Stimulated activated CD4-positive, alpha-beta T cell treated with anti-CD3 and anti-CD28 coated beads, TNF-alpha, amount 100 ng/mL, for 48 hours (primary cell): ENCODE measurements around the gene ALK.

ENCODE experiments used
- DNase-seq, 3 donors: peaks; one replicate each; pipeline ENCODE4 v3.0.0-alpha.2; 2020; ENCODE audit warnings: low read depth in 3 of 3

Gene ALK

DNA sequence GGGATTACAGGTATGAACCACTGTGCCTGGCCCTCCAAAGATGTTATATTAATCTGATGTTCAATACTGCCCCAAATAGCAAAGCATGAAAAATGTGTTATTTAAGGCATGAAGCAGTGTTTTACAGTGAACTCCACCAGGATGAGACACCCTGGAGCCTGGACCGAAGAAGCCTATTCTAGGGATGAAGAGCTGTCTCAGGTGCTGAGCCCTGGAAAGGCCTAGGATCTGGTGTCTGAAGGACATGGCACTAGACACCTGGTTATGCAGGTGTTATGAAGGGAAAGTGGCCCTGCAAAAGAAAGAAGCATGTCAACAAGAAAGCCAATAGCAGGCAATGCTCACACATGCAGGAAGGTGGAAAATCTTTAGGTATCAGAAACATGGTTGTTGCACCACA is 431.8 kb downstream of the ALK start:
- no peak for DNase-seq

DNA sequence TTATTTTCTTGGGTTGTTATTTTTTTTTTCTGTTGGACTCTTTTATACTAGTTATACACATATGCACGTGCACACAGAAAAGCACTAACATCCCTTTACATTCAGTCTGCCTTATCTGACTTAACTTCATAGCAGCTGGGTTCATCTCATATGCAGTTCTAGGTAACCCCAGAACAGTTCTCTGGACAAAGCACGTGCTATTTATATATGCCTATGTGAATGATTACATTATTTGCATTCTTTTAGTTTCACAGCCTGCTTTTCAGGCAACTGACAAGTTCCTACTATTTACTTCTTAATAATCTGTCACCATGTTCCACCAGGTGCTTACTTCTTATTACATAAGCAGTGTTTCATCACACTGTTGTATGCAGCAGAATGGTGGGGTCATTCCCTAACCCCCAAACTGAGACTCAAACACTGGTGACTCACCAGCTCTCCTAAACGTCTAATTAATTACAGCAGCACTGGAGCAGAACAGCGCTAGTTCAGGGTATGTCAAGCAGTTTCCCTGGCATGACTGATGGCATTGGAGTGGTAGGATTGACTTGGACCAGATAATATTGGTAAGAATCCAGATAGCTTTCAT is 433.3 kb downstream of the ALK start:
- DNase-seq: no peak

DNA sequence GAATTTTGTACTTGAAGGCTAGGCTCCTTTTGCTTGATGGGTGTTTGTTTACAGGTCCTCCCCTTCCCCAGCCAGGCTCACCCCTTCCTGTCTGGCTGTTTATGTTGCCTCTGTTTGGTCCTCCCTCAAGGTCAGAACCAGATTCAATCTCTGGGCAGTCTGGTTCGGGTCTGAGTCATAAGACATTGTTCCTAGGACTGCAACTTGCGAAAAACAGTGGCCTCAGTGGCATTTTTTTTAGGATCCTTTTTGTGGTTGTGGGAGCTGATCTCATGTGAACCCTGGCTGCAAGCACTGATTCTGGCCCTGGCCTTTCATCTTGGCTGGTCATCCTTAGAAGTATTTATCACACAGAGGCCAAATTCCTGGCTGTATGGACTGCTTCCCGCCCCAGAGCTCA is 435.8 kb downstream of the ALK start:
- no peak for DNase-seq

DNA sequence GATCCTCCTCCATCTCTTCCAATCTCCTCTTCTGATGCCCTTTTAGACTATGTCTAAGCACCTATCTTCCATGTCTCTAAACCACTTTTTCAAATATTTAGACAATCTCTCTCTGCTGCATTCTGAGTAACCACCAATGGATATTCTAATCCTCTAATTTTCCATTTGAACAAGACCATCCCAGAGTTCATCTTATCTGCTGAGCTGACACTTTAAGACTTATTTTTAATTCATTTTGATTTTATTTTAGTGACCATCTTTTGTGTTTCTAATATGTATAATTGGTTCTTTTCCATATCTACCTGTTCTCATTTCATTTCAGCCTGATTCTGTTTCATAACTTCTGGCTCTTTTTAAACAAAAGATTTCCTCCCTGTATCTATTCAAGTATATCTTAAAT is 436.3 kb downstream of the ALK start:
- DNase-seq: no peak

DNA sequence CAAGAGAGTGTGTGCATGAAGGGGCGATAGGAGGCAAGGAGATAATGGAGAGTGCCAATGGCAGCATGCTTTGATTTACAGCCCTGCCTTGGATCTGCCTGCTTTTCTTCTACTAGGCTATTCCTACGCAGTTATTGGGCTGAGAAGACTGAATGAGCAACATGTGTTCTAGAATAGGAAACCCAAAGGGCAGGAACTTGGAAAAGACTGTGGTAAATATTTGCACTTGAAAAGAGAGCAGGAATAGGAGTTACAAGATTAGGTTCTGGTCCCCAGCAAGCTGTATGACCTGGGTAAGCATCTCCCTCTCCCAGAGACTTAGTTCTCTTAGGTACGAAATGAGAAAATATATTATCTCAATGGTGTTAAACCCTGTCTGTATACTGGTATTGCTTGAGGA is 438.5 kb downstream of the ALK start:
- no peak for DNase-seq

DNA sequence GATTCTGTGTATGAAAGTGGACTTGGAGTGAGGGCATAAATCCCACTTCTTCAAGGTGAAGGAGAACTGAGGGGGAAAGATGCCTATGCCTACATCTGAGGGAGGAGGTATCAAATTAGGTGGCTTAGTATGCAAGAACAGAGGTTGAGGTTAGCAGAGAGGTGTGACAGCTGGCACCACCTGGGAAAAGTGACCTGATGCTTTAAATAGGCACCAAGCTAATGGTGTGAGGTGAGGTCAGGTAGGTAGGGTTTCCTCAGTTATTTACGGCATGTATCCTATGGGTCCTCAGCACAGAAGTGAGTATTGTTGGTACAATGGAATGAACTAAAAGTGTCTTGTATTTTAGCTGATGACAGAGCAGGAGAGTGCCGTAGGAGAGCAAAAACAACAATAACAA is 439.0 kb downstream of the ALK start:
- DNase-seq: no peak

DNA sequence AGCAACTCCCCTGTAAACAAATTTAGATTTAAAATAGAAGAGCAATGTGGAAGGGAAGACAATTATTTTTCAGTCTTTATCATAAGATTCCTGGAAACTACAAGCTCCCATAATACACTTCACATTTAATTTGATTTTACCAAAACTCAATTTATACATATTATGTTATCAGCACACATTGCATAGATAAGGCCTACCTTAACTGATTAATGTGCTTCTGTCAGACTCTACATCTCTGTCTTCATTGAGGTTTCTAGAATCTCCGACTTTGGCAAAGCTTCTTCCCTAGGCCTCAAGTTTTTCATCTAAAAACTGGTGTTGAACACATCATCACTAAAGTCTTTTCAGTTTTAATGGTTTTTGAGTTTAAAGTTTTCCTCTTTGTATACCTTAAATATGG is 440.1 kb downstream of the ALK start:
- no peak for DNase-seq

DNA sequence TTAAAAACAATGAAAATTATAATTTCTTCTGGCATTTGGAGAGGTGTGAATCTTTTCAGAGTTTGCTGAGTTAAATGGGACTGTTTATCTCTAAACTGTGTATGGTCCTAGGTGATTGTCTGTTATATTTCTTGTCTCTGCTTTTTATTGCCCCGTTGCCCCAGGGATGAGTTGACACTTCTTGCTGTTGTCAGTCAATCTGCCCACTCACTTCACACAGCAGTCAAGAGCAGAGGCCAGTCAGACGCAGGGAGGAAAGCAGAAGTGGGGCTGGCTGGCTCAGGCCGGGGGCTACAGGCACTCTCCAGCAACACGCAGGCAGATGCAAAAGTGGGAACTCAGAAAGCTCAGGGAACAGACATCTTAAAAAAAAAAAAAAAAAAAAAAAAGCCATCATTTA is 441.0 kb downstream of the ALK start:
- DNase-seq: no peak

DNA sequence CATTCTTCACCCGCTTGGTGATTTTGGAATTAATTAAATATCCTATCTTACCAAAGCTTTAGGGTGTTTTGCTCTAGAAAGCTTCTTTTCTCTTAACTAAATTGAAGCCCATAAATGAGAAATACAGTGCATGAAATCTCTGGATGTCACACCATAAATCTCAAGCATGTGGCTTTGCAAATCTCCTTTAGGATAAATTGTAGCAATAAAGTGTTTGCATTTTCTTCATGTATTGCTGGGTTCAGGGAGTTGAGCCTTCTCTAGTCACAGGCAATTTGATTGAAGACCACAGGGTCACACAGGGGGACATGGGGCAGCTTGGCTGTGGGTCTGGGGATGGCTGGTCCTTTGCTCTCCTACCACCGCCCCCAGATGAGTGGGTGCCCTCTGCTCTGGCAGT is 442.0 kb downstream of the ALK start:
- no peak for DNase-seq

DNA sequence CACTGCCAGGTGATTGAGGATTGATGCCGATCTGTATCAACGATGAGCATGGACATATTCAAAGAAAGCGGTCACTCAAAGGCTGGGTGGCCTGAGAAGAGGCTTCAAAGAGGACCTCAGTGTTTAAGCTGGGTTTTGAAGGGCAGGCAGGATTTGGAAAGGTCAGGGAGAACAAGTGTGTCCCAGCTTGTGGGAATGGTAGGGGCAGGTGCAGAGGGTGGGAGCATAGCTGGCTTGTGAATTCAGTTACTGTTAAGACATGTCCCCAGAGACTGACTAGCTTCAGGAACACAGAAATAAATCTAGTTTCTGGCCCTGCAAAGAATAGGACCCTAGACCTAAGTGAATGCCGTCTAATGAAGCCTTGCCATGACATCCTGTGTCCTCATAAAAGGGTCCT is 442.7 kb downstream of the ALK start:
- no peak for DNase-seq

DNA sequence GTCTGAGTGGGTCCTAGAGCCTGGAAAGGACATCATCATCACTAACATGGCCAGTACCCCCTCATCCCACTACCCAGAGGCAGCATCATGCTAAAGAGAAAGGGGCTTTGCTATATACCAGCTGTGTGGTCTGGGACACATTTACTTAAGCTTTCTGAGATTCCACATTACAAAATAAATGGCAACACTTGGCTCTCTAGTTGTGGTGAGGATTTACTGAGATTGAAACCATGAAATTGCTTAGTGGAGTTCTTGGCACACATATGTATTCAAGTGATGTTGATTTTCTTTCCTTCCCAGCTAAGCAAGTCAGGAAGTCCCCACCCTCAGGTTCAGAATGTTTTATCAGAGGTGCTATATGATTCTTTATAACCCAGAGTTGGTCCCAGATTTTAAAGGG is 444.2 kb downstream of the ALK start:
- DNase-seq: no peak

DNA sequence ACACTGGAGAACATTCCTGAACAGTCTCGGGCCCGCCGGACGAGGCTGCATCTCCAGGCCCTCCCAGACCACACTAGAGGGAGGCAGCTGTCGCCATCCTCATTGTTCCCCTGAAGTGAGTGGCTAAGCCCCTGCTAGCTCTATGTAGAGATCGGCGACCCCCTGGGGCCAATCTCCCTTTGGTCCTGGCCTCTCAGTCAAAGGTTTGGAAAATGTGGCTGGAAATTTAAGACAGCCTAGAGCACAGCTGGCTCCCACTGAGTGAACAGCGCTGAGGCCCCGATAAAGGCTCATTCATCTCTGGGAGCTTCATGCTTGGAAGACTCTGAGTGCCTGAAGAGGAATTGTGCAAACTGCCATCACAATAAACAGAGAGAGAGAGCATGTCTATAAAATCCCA is 445.9 kb downstream of the ALK start:
- DNase-seq: no peak

DNA sequence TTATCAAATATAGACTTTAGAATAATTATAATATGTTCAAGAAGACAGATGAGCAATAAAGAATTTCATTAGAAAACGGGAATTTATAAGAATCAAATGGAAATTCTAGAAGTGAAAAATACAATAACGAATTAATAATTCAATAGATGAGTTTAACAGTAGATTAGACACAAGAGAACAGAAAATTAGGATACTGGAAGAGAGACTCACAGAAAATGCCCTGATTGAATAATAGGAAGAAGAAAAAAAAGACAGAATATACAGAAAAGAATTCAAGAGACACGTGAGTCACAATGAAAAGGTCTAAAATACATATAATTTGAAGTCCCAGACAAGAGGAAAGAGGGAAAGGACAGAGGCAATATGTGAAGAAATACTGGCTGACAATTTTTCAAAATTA is 451.4 kb downstream of the ALK start:
- no peak for DNase-seq

DNA sequence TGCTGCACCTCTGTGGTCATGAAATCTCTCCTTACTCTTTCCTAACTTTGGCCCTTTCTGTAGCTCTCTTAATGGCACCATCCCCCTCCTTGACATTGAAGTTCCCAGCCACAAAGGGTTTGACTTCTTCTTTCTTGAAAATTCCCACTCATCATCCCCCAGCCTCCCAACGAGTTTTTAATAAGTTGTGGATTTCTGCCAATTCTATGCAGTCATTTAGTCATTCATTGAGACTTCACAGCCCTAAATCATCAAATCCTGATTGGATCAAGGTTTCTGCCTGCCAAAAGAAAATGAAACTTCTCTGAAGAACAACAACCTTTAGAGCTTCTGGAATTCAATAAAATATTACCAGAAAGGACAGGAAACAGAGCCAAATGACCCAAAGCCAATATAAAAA is 451.9 kb downstream of the ALK start:
- no peak for DNase-seq

DNA sequence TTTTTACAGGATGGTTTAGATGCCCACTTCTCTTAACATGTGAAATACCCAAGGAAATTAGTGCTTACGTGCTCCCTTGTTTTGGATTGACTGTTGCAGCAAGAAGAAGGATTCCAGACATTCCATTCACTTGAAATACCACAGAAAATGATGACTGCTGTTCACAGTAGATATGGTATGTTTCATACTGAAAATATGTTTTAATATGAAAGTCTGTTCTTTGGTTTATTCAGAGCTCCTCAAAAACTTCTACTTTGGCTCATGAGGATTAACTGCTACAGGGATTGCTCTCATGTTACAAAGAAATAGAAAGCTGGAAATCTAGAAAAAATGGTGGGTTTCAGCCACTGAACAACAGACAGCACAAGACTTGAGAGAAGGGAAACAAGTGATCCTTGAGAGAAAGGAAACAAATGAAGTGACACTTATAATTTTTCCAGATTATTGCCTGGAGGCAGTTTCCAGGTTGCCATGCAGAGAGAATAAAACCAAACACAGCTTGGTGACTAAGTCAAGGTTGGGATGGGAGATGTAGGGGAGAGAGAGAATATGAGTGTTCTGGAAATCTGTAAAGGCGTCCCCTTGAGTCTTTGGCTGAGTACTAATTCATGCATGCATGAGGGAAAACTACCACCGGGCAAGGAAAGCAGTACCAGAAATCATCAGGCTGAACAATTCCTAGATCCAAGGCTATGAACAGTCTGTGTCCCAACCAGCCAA is 458.0 kb downstream of the ALK start:
- no peak for DNase-seq

DNA sequence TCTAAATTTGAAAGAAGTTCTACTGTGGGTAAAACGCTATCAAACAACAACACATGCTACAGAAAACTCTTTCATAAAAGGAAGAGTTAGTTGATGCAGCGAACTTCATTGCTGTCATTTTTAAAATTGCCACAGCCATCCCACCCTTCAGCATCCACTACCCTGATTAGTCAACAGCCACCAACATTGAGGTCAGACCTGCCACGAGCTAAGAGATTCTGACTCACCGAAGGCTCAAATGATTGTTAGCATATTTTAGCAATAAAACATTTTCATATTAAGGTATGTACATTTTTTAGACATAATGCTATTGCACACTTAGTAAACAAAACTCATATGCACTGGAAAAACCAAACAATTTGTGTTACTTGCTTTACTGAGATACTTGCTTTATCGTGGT is 459.1 kb downstream of the ALK start:
- no peak for DNase-seq

DNA sequence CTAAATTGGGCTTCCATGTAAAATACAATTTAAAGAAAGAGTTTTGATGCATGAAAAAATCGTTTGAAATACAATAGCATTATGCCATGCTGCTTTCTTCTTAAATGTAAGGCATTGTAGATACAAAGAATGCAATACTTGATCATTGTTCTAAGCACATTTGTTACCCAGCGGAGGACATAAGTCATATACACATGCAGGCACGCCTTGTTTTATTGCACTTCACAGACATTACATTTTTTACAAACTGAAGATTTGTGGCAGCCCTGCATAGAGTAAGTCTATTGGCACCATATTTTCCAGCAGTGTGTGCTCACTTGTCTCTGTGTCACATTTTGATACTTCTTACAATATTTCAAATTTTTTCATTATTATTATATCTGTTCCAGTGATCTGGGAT is 461.2 kb downstream of the ALK start:
- DNase-seq: no peak

DNA sequence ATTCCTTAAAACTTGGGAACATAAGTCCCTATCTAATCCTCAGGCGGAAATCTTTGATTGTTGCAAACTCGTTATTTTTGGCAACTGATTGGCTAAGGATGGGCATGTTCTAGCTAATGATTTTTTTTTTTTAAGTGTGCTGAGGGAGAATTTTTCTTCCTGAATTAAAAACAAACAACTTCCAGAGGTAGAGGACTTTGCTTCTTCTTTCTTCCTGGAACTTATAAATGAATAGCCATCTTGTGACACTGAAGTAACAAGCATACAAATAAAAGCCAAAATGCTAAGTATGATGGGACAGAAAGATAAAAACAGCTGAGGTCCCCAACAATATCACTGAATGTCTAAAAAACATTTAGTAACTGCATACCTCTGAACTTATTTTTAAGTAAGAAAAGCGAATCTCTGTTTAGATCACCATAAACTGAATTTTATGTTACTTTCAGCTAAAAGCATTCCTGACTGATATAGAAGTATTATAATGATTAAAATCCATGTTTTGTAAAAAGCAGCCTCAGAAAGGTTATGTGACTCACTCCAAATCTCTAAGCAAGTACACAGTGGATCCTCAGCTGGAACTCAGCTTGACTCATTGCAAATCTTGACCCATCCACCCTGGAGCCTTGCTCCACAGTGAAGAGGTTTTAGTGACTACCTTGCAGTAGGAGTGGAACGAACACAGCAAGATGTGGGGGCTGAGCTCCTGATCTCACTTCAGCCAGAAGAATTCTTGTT is 461.8 kb downstream of the ALK start:
- DNase-seq: no peak

DNA sequence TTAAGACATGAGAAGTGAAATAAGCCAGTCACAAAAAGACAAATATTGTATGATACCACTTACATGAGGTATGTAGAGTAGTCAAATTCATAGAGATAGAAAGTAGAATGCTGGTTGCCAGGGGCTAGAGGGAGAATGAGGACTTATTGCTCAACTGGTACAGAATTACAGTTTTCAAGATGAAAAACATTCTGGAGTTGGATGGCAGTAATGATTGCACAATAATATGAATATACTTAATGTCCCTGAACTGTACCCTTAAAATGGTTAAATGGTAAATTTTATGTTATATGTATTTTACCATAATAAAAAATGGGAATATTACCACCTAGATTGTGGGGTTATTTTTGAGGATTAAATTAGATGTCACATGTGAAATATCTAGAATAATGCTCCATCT is 465.0 kb downstream of the ALK start:
- no peak for DNase-seq

DNA sequence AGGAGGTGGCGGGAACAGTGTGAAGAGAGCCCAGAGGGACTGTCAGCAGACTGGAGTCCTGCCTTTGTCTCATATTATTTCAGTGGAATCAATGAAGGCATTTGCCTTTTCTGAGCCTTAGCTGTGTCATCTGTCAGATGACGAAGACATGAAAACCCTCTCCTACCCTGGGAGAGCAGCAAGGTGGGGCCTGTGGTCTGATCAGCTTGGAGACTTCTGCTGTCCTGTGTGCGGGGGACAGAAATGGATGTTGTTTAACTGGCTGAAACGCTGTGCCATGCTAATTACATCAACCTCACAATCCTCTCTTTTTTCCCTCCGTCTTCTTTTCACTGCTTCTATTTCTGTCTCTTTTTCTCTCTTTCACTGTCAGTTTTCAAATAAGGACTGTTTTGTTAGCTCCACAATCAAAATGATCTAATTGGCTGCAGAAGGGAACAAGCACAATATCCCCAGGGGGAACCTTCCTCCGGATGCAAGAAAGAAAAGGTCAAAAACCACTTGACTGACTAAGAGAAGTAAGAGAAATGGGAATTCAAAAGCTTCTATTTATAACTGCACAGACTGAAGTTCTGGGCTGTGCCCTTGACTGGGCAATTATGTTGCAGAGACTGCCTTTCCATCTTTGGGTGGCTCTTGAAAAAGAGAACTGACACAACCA is 466.1 kb downstream of the ALK start:
- DNase-seq: no peak

DNA sequence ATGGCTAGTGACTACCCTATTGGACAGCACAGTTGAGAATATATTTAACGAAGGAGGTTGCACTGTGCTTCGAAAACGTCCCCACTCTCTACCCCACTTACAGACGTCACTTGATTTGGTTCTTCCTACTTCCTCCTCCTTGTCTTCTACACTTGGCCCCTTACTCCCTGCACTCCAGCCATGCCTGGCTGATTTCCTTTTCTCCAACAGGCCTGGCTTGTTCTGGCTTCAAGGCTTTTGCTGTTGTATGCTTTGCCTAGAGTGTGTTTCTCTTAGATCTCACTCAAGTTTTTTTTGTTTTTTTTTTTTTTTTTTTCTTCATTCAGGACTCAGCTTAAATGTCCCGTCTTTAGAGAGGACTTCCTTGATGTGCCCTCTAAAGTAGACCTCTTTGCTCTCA is 469.4 kb downstream of the ALK start:
- DNase-seq: no peak

DNA sequence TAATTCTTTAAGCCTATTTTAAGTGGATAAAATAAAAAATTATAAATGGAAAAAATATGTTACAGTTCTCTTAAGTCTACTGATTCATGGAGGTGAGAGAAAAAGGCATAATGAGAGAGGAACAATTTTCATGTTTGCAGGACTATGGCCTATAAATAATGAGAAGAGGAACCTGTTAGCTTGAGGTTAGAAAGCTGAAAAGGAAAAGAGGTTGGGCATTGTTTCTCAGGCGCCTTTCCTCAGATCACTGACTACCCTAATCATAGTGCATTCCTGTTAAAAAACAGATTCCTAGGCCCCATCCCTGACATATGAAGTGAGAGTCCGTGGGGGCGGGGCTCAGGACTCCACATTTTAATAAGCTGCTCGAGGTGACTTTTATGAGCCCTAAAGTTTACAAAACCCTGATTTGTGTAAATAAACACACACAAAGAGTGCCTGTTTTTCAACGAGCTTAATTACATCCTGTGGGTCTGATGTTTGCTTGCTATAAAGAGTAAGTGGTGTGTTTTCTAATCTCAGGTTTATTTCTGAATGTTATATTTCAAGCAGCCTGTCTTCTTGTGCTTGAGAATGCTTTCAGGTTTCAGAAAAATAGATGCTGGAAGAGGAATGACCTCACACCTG is 470.7 kb downstream of the ALK start:
- no peak for DNase-seq
